Stimulated activated CD4-positive, alpha-beta T cell treated with anti-CD3 and anti-CD28 coated beads, Interleukin-12 subunit alpha, Interleukin-12 subunit beta, amount 100 ng/mL, for 48 hours (primary cell): ENCODE data around the gene SSC5D.

Source experiments
- DNase-seq, 3 donors: peaks; one replicate each; pipeline ENCODE4 v3.0.0-alpha.2; 2020; ENCODE audit warnings: low read depth in 2 of 3, low spot score in 1 of 3

Gene SSC5D

GRCh38 chr19:55552620-55553019 lies 64.4 kb downstream of the SSC5D start:
- DNase-seq: no peak

- DNase-seq: no peak
Observed at GRCh38 chr19:55553217-55554182, 65.3 kb downstream of the SSC5D start.

GRCh38 chr19:55554302-55554701 lies 66.1 kb downstream of the SSC5D start:
- no peak for DNase-seq

GRCh38 chr19:55554741-55555152 lies 66.5 kb downstream of the SSC5D start:
- DNase-seq: no peak

- no peak for DNase-seq
Observed at GRCh38 chr19:55559684-55560083, 71.4 kb downstream of the SSC5D start.

- no peak for DNase-seq
Observed at GRCh38 chr19:55563261-55563690, 75.0 kb downstream of the SSC5D start.

- no peak for DNase-seq
Observed at GRCh38 chr19:55566823-55567222, 78.6 kb downstream of the SSC5D start.

- DNase-seq: no peak
Observed at GRCh38 chr19:55567708-55568328, 79.6 kb downstream of the SSC5D start.
